ENCODE results near the gene SEMA4F.
A peak's percentile ranks its signal among the peaks of the same experiment; 100 is the strongest.

Gene SEMA4F

GRCh38 chr2:74707837-74708236 lies 53.8 kb downstream of the SEMA4F start:
- no peak for DNase-seq (ENCODE audit: low read depth)

GRCh38 chr2:74708296-74708695 lies 54.2 kb downstream of the SEMA4F start:
- DNase-seq (ENCODE audit: low read depth), result no peak

- DNase-seq (ENCODE audit: low read depth), result peak; percentile 48
Observed at GRCh38 chr2:74708883-74709282, 54.8 kb downstream of the SEMA4F start.

DNA sequence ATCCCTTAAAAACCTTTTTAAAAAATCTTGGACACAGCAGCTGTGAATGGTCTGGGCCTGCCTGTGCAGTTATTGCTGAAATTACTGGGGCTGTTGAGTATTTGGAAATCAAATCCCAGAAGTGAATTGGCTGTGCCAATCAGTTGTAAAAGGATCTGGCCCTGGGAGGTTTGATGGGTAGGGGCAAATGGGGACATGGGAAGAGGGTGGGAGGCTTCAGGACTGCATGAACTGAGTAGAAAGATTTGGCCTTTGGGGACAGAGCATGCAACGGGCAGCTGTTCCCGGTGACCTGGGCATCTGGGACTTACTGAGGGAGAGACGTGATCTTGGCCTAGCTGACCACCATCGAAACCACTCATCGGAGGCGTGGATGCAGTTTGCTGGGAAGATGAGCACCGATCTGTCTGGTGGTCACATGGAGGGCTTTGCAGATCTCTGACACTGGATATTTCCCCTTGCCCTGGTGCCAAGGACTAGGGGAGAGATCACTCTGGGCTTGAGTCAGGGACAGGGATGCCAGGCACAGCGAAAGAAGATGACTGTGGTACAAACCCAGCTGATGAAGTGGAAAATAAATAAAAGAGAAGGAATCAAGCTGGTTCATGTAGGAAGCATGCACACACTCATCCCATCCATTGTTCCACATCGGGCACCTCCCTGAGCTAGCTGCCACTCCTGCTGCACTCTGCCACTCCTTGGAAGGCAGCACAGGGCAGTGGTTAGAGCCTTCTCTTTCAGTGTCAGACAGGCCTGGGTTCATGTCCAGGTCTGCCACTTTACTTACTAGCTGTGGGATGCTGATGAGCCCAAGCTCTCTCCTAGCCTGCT lies 58.4 kb downstream of the SEMA4F start:
- DNase-seq (ENCODE audit: low read depth), result no peak

- DNase-seq (ENCODE audit: low read depth), result no peak
Observed at GRCh38 chr2:74714691-74715080, 60.6 kb downstream of the SEMA4F start.

- peak; percentile 80 for DNase-seq (ENCODE audit: low read depth)
Observed at GRCh38 chr2:74715081-74715791, 61.2 kb downstream of the SEMA4F start.

- no peak for DNase-seq (ENCODE audit: low read depth)
Observed at GRCh38 chr2:74715880-74716279, 61.8 kb downstream of the SEMA4F start.

- DNase-seq (ENCODE audit: low read depth), result no peak
Observed at GRCh38 chr2:74719066-74719465, 65.0 kb downstream of the SEMA4F start.

DNA sequence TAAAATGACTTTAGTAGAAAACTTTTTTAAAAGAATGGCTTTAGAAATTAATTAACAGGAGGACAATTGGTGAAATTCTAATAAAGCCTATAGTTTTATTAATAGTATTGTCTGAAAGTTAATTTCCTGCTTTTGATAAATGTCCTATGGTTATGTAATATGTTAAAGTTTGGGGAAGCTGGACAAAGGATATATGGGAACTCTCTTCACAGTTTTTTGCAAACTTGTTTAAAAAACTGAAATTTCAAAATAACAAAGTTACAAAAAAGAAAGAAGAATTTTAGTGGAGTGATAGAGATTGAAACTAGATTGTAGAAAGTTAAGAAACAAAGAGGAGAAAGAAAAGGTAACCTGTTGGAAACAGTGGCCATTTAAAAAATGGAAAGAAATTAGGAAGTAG lies 67.3 kb downstream of the SEMA4F start:
- DNase-seq (ENCODE audit: low read depth), result no peak

- no peak for DNase-seq (ENCODE audit: low read depth)
Observed at GRCh38 chr2:74724496-74724895, 70.4 kb downstream of the SEMA4F start.

- DNase-seq (ENCODE audit: low read depth), result peak; percentile 29
Observed at GRCh38 chr2:74725287-74725686, 71.2 kb downstream of the SEMA4F start.

DNA sequence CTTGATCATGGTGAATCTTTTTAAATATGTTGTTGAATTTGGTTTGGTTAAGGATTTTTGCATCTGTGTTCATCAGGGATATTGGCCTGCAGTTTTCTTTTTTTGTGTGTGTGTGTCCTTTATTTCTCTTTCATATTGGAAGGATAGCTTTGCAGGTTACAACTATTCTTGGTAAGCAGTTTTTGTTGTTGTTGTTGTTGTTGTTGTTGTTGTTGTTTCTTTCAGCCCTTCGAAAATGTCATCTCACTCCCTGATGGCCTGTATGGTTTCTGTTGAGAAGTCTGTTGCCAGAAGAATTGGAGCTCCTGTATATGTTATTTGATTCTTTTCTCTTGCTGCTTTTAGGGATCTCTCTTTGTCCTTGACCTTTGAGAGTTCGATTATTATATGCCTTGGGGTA lies 74.8 kb downstream of the SEMA4F start:
- DNase-seq (ENCODE audit: low read depth), result no peak

GRCh38 chr2:74730530-74730929 lies 76.5 kb downstream of the SEMA4F start:
- no peak for DNase-seq (ENCODE audit: low read depth)

Measured in EH (cell line).